Transverse colon (tissue), 4 donors: ENCODE measurements around the gene IRF8. TPM values are rescaled to one million over a fixed set of nuclear protein-coding genes. Genes with fewer than 3 reads are reported as not detected.
A peak's percentile ranks its signal among the peaks of the same experiment; 100 is the strongest.

Source experiments
- DNase-seq: peaks from one replicate; pipeline ENCODE4 v3.0.0-alpha.2; 2019
- H3K27ac ChIP-seq, 4 donors: fragments of 200-600 bp; sonication (generic); 2 replicates each; pipeline ENCODE4 v1.5.1; 2016 to 2018; ENCODE audit warnings: inconsistent platforms in 4 of 4
- H3K27me3 ChIP-seq: fragments of 200-600 bp; sonication (generic); 2 replicates; pipeline ENCODE4 v1.5.1; 2017; ENCODE audit warnings: inconsistent platforms
- H3K36me3 ChIP-seq, 4 donors: fragments of 200-600 bp; sonication (generic); 2 replicates each; pipeline ENCODE4 v1.5.1; 2017 to 2019; ENCODE audit warnings: inconsistent platforms in 4 of 4
- H3K4me1 ChIP-seq, 4 donors: fragments of 200-600 bp; sonication (generic); 2 replicates each; pipeline ENCODE4 v1.5.1; 2017 to 2020; ENCODE audit warnings: inconsistent platforms in 4 of 4
- H3K4me3 ChIP-seq, 4 donors: fragments of 200-600 bp; sonication (generic); 1 replicate in 1 of 4; 2 replicates in 3 of 4; pipeline versions ENCODE4 v1.5.1 to v1.6.1; 2017 to 2019; ENCODE audit warnings: inconsistent platforms in 4 of 4
- H3K9me3 ChIP-seq, 2 donors: fragments of 200-600 bp; sonication (generic); 2 replicates each; pipeline ENCODE4 v1.5.1; 2017 to 2019; ENCODE audit warnings: inconsistent platforms in 2 of 2
- EP300 ChIP-seq: sonication (generic); formaldehyde crosslinking; IDR thresholded peaks from one replicate; pipeline ENCODE4 v1.6.1; 2017; ENCODE audit warnings: antibody characterized with exemption, low read depth
- POLR2A ChIP-seq: fragments of 450-650 bp; IDR thresholded peaks from one replicate; pipeline ENCODE4 v1.6.1; 2016; ENCODE audit warnings: antibody characterized with exemption, mild to moderate bottlenecking, moderate library complexity
- POLR2AphosphoS5 ChIP-seq, 3 donors: sonication (generic); formaldehyde crosslinking; IDR thresholded peaks; one replicate each; pipeline ENCODE4 v1.6.1; 2016; ENCODE audit warnings: antibody characterized with exemption in 3 of 3
- WGBS, 2 donors: methylation state at CpG; one replicate each; pipeline ENCODE4 v1.1.5; 2018; ENCODE audit warnings: low coverage in 1 of 2; 5-methylcytosine and 5-hydroxymethylcytosine counted together
- in situ Hi-C, 4 donors: fragments of 200-750 bp; cut with MboI; loops; one replicate each; pipeline versions ENCODE4 v1.15.0 to v1.15.1; 2017; ENCODE audit warnings: low sequenced_read_pairs in 3 of 4, low pct_ligation_motif_present in 1 of 4, low pct_unique_long_range_greater_than_20kb in 1 of 4
- intact Hi-C: fragments of 100-400 bp; cut with DNase I; formaldehyde crosslinking; loops from one replicate; pipeline ENCODE4 v1.15.1; 2023; ENCODE audit warnings: low total_unique reads
- total RNA-seq, 4 donors: library from RNA; depleted of rRNA; stranded (reverse); fragments of >200 nt; gene quantifications; one replicate each; pipeline ENCODE4 v1.1.0, GENCODE V29; 2016
- TF ChIP-seq, protein P1 (sequence below), 5 experiments: fragments of 200-600 bp in 3 of 5; fragments of 450-650 bp in 2 of 5; sonication (generic) in 3 of 5; IDR thresholded peaks; 1 replicate in 2 of 5; 2 replicates in 3 of 5; pipeline ENCODE4 v1.5.1; 2016 to 2017; ENCODE audit warnings: antibody characterized with exemption in 5 of 5, inconsistent platforms in 3 of 5, mild to moderate bottlenecking in 2 of 5, moderate library complexity in 1 of 5

The IRF8 gene
- total RNA-seq, 4 donors from 2014 or later = 20.7 to 70.7 (median 45.2) TPM

DNA sequence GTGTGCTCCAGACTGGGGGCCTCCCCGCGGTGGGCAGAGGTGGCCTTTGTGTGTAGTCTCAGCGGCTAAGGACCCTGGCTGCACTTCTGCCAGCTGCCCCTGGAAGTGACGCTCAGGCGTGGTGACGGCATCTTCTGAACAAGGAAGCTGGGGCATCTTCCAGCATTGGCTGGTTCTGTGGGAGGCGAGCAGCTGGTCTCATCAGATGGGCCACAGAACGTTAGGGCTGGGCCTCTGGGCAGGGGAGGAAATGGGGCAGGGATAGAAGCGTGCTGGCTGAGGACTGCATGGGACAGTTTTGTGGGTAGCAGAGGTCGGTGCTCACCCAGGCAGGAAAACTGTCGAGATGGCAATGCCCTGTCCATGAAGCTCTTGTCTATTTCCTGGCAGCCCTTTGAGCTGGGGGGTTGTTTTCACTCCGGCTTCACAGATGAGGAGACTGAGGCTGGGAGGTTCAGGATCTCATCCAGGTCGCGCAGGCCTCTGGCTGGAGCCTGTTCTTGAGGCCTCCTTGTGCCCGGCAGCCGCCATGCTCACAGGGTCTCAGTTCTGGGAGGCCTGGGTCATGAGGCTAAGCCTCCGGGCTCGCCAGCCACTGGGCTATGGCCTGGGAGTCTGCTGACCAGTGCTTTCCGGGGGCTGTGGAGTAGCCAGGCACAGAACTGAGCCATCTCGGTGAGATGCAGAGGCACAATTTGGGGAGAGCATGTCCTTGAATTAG is 16.3 kb downstream of the IRF8 start:
- Histone ChIP-seq H3K27me3 (no peaks in the 10 kb centered on the region), H3K4me1 (peaks cover 12 to 36% (median 17%) of the 10 kb centered on the region in 4 donors), H3K9me3 (no peaks in the 10 kb centered on the region), H3K27ac (peak overlapping the region; percentile 78 to 85 (median 82)), H3K4me3 (no peak overlapping the region), H3K36me3 (no peaks in the 10 kb centered on the region)
- DNase-seq = no peak
- WGBS, 2 donors = 89% methylated on average over 20 of the region's 20 CpGs; no CpG with 5 or more reads in 1 of the 2 donors
- intact Hi-C loops (no loop called here), in situ Hi-C loops (no loop called here)
- TF ChIP-seq, protein P1, sequence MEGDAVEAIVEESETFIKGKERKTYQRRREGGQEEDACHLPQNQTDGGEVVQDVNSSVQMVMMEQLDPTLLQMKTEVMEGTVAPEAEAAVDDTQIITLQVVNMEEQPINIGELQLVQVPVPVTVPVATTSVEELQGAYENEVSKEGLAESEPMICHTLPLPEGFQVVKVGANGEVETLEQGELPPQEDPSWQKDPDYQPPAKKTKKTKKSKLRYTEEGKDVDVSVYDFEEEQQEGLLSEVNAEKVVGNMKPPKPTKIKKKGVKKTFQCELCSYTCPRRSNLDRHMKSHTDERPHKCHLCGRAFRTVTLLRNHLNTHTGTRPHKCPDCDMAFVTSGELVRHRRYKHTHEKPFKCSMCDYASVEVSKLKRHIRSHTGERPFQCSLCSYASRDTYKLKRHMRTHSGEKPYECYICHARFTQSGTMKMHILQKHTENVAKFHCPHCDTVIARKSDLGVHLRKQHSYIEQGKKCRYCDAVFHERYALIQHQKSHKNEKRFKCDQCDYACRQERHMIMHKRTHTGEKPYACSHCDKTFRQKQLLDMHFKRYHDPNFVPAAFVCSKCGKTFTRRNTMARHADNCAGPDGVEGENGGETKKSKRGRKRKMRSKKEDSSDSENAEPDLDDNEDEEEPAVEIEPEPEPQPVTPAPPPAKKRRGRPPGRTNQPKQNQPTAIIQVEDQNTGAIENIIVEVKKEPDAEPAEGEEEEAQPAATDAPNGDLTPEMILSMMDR (IDR thresholded peaks at IDR 0.05) = no peak
- no peak for TF ChIP-seq POLR2A
- no peak for TF ChIP-seq POLR2AphosphoS5 (IDR thresholded peaks at IDR 0.05)
- TF ChIP-seq EP300 = no peak

DNA sequence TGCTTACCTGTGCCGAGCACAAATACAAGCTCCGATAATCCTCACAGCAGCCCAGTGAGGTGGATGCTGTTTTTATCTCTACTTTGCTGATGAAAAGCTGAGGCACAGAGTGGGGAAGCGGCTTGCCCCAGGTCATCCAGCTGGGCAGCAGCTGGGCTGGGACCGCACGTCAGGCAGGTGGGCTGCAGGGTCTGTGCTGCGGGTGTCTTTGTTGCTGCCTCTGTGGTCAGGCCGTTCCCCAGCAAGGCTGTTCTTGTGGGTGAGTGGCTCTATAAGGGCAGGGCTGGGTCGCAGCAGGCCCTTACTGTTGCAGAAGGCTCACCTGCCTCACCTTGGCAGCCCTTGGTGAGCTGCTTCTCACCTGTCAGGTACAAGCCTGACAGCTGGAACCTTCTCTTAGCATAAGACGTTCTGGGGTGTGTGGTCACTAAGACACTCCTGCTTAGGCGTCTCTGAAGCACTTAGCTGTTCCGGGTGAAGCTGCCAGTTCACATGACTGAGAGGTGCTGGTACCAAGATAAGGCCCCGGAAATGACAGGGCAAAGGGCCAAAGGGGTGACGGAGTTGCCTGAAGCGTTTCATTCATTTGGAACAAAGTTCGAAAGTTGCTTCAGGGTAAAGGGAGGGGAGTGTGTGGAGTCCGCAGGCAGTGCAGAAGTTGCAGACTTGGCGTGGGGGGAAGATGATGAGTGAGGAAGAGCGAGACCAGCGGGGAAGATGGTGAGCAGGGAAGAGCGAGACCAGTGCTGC is 17.4 kb downstream of the IRF8 start:
- Histone ChIP-seq H3K4me1 (peaks cover 12 to 34% (median 17%) of the 10 kb centered on the region in 4 donors), H3K27ac (peak overlapping the region; percentile 78 to 85 (median 82)), H3K36me3 (no peaks in the 10 kb centered on the region), H3K27me3 (no peaks in the 10 kb centered on the region), H3K9me3 (no peaks in the 10 kb centered on the region), H3K4me3 (no peak overlapping the region)
- DNase-seq = peak; percentile 88
- intact Hi-C loops = no loop called here
- TF ChIP-seq POLR2AphosphoS5 (IDR thresholded peaks at IDR 0.05) (peak; percentile 26 to 60 (median 57)), EP300 (no peak), POLR2A (peak; percentile 53)
- WGBS, 2 donors = 14 to 61% methylated on average over 4 to 20 of the region's 20 CpGs
- in situ Hi-C loops = no loop called here

DNA sequence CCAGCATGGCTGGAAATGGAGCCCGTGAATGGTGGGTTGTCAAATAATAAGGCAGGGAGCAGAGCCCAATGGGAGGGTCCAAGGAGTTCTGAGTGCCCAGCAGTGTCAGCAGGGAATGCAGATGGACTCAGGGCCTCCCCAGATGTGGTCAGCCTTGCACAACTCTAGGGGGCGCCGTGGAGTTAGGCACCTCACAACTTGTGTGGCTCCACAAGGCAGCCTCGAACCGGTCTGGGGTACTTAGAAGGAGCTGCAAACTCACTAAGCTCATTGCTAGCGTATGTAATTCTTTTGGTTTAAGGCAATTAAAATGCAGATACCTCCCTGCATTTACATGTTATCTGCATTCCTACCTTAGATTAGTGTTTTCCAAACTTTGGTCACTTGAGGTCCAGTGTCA is 18.1 kb downstream of the IRF8 start:
- Histone ChIP-seq H3K27ac (peak overlapping the region; percentile 5 to 83 (median 80)), H3K9me3 (no peaks in the 10 kb centered on the region), H3K4me3 (no peak overlapping the region), H3K4me1 (peaks cover 12 to 27% (median 14%) of the 10 kb centered on the region in 4 donors), H3K36me3 (no peaks in the 10 kb centered on the region), H3K27me3 (no peaks in the 10 kb centered on the region)
- intact Hi-C loops (no loop called here), in situ Hi-C loops (no loop called here)
- WGBS, 2 donors = 85% methylated on average over 6 of the region's 6 CpGs; no CpG with 5 or more reads in 1 of the 2 donors
- DNase-seq = no peak
- TF ChIP-seq POLR2AphosphoS5 (IDR thresholded peaks at IDR 0.05) (no peak), POLR2A (no peak), EP300 (no peak)
- TF ChIP-seq, protein P1 (IDR thresholded peaks at IDR 0.05) = no peak

- 75 to 93% methylated on average over 5 to 6 of the region's 6 CpGs for WGBS, 2 donors
- Histone ChIP-seq H3K27ac (no peak overlapping the region), H3K36me3 (no peaks in the 10 kb centered on the region), H3K4me3 (no peak overlapping the region), H3K4me1 (peaks cover 12 to 20% (median 13%) of the 10 kb centered on the region in 4 donors), H3K9me3 (no peaks in the 10 kb centered on the region), H3K27me3 (no peaks in the 10 kb centered on the region)
- no peak for DNase-seq
- TF ChIP-seq EP300 (no peak), POLR2AphosphoS5 (IDR thresholded peaks at IDR 0.05) (no peak), POLR2A (no peak)
- TF ChIP-seq, protein P1 (IDR thresholded peaks at IDR 0.05) = no peak
- in situ Hi-C loops = no loop called here
- intact Hi-C loops = no loop called here
These were observed 19.0 kb downstream of the IRF8 start for GRCh38 chr16:85917959-85918358.
